AG04450 (cell line): Measurements from ENCODE around the gene SEC24B. TPM values are rescaled to one million over a fixed set of nuclear protein-coding genes. Genes with fewer than 3 reads are reported as not detected.
"Not testable (repeated sequence)": the region's sequence is repeated elsewhere in the genome, so short reads cannot be mapped to it uniquely, and the experiment has no call there.

Experiments used
- CTCF ChIA-PET: fragments of 300-600, 350-600 bp; formaldehyde crosslinking; extraction: SDS; loops from one replicate; lab custom pipeline; 2022; ENCODE audit warnings: antibody characterized with exemption, inconsistent platforms; lab: Charles Lee
- POLR2A ChIA-PET: fragments of 350-600 bp; formaldehyde crosslinking; extraction: SDS; loops from one replicate; lab custom pipeline; 2021; ENCODE audit warnings: antibody characterized with exemption, inconsistent platforms; lab: Yijun Ruan, JAX
- DNase-seq: peaks from one replicate; pipeline ENCODE4 v3.0.0-alpha.2; 2011; ENCODE audit warnings: low read depth, low spot score
- H3K27ac ChIP-seq: one replicate; pipeline ENCODE4 v1.5.1; 2012; ENCODE audit warnings: low read depth, low read length, control low read depth
- H3K27me3 ChIP-seq: one replicate; pipeline ENCODE4 v1.6.0; 2012; ENCODE audit warnings: low read length; ENCODE audit not compliant: control insufficient read depth, insufficient read depth
- H3K4me3 ChIP-seq: 2 replicates; pipeline ENCODE4 v1.5.1; 2011; ENCODE audit warnings: mild to moderate bottlenecking, low read depth, low read length, control low read depth
- H3K9me3 ChIP-seq: 2 replicates; pipeline ENCODE4 v1.5.1; 2012; ENCODE audit warnings: low read length; ENCODE audit not compliant: control insufficient read depth, insufficient read depth
- CTCF ChIP-seq: IDR thresholded peaks from 2 replicates; pipeline ENCODE4 v1.5.1; 2011; ENCODE audit warnings: low read depth, low read length, control low read depth, inconsistent platforms
- polyA plus RNA-seq: library from polyadenylated mRNA; depleted of rRNA; stranded (reverse); fragments of >200 nt; gene quantifications from 2 replicates; pipeline ENCODE4 v1.2.3, GENCODE V29; 2011

SEC24B gene
- polyA plus RNA-seq, 1 experiment: 55.9 TPM

GRCh38 chr4:109553130-109553529 lies 119.5 kb downstream of the SEC24B start:
- no peak for DNase-seq
- Histone ChIP-seq H3K27ac (no peak overlapping the region), H3K9me3 (peaks cover 7% of the 10 kb centered on the region; the same call in 1 of the 2 replicates), H3K27me3 (no peaks in the 10 kb centered on the region), H3K4me3 (no peak overlapping the region)
- ChIA-PET CTCF (no interaction called here), POLR2A (no interaction called here)
- TF ChIP-seq CTCF: no peak

GRCh38 chr4:109554971-109555370 lies 121.4 kb downstream of the SEC24B start:
- ChIA-PET POLR2A (no interaction called here), CTCF (interaction anchor here (0.5 to 0.6 kb wide), 2 partner anchors 10 to 63 kb away, joined by 4 to 5 read pairs; no protein-coding TSS in a partner anchor)
- no peak overlapping the region for H3K27ac ChIP-seq
- no peak for DNase-seq
- H3K4me3 ChIP-seq: no peak overlapping the region
- no peaks in the 10 kb centered on the region for H3K27me3 ChIP-seq
- TF ChIP-seq CTCF: no peak
- H3K9me3 ChIP-seq: peaks cover 7% of the 10 kb centered on the region; the same call in 1 of the 2 replicates

- Histone ChIP-seq H3K4me3 (no peak overlapping the region), H3K27ac (no peak overlapping the region), H3K27me3 (no peaks in the 10 kb centered on the region), H3K9me3 (peaks cover 7% of the 10 kb centered on the region; the same call in 1 of the 2 replicates)
- ChIA-PET POLR2A (no interaction called here), CTCF (interaction anchor here (1.6 kb wide), 1 partner anchor 124 kb away, joined by 5 read pairs; the partner anchor contains the start of gene SEC24B)
- no peak for TF ChIP-seq CTCF
- DNase-seq: no peak
Observed at GRCh38 chr4:109557433-109557832, 123.8 kb downstream of the SEC24B start.

- POLR2A ChIA-PET, H3K27me3 ChIP-seq, DNase-seq, H3K9me3 ChIP-seq, H3K4me3 ChIP-seq, H3K27ac ChIP-seq: not testable (repeated sequence)
- CTCF ChIA-PET: interaction anchor here (1.6 kb wide), 1 partner anchor 125 kb away, joined by 5 read pairs; the partner anchor contains the start of gene SEC24B
Observed at GRCh38 chr4:109558095-109558494, 124.5 kb downstream of the SEC24B start.

- Histone ChIP-seq H3K9me3 (peaks cover 7% of the 10 kb centered on the region; the same call in 1 of the 2 replicates), H3K27me3 (no peaks in the 10 kb centered on the region), H3K27ac (peak overlapping the region; percentile 77), H3K4me3 (peak overlapping the region; percentile 72)
- no peak for DNase-seq
- TF ChIP-seq CTCF: no peak
- ChIA-PET POLR2A (interaction anchor here (0.6 kb wide), 2 partner anchors 26 to 815 kb away, joined by 3 to 6 read pairs; no protein-coding TSS in a partner anchor), CTCF (interaction anchor here (0.7 to 0.9 kb wide), 2 partner anchors 12 to 120 kb away, joined by 3 read pairs; no protein-coding TSS in a partner anchor)
Observed at GRCh38 chr4:109559625-109559982, 126.0 kb downstream of the SEC24B start.
